ENCODE results near the gene LRRC72. TPM values are rescaled to one million over a fixed set of nuclear protein-coding genes. Genes with fewer than 3 reads are reported as not detected.

The LRRC72 gene
- total and polyA plus RNA-seq, 4 donors: not detected

DNA sequence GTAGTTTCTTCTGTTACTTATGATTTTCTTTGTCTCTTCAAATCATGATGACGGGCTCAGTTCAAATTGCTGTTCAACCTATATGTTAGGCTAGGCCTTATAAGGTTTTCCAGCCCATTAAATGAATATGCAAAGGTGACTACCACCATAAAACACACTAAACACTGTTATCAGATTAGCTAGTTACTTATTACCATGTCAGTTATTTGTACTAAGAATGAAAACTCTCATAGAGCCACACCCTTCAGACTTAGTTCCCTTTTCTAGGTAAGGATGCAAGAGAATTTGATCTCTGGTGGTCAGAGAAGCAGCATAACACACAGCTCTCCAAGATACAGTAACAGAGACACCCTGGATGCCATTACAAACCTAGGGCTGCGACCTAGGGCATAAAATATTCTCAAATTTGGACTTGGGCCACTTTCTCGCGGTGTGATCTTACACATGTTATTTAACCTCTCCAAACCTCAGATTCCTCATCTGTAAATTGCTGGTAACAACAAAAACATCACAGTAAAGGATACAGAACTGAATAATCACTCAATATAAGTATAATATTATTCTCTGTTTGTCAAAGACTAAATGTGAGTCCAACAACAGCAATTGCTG is 83.3 kb downstream of the LRRC72 start:
- H3K27ac ChIP-seq (ENCODE audit: low read depth in 1 of 2, low read length in 1 of 2): no peak overlapping the region
- DNase-seq (no peak), ATAC-seq (ENCODE audit: insufficient read depth, low FRiP score) (no peak)
- TF ChIP-seq, protein P1, sequence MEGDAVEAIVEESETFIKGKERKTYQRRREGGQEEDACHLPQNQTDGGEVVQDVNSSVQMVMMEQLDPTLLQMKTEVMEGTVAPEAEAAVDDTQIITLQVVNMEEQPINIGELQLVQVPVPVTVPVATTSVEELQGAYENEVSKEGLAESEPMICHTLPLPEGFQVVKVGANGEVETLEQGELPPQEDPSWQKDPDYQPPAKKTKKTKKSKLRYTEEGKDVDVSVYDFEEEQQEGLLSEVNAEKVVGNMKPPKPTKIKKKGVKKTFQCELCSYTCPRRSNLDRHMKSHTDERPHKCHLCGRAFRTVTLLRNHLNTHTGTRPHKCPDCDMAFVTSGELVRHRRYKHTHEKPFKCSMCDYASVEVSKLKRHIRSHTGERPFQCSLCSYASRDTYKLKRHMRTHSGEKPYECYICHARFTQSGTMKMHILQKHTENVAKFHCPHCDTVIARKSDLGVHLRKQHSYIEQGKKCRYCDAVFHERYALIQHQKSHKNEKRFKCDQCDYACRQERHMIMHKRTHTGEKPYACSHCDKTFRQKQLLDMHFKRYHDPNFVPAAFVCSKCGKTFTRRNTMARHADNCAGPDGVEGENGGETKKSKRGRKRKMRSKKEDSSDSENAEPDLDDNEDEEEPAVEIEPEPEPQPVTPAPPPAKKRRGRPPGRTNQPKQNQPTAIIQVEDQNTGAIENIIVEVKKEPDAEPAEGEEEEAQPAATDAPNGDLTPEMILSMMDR (IDR thresholded peaks at IDR 0.05; ENCODE audit: control extremely low read depth, extremely low read depth): no peak
- no peaks in the 10 kb centered on the region for H3K4me1 ChIP-seq (ENCODE audit: control insufficient read depth in 5 of 5, insufficient read depth in 5 of 5, low read length in 5 of 5)
- no peak overlapping the region for H3K4me3 ChIP-seq
- H3K27me3 ChIP-seq (ENCODE audit: control insufficient read depth in 3 of 3, insufficient read depth in 3 of 3, low read length in 2 of 3): no peaks in the 10 kb centered on the region
- peaks cover 3 to 22% (median 12%) of the 10 kb centered on the region in 4 donors for H3K36me3 ChIP-seq (ENCODE audit: control insufficient read depth in 4 of 4, insufficient read depth in 4 of 4, low read length in 4 of 4)
- H3K9ac ChIP-seq (ENCODE audit: insufficient read depth in 1 of 2, low read length in 2 of 2): no peak overlapping the region
- WGBS, 2 donors: 87% methylated on average over 4 of the region's 4 CpGs
- H3K9me3 ChIP-seq (ENCODE audit: control insufficient read depth in 4 of 4, insufficient read depth in 3 of 4, low read length in 3 of 4): no peaks in the 10 kb centered on the region

DNA sequence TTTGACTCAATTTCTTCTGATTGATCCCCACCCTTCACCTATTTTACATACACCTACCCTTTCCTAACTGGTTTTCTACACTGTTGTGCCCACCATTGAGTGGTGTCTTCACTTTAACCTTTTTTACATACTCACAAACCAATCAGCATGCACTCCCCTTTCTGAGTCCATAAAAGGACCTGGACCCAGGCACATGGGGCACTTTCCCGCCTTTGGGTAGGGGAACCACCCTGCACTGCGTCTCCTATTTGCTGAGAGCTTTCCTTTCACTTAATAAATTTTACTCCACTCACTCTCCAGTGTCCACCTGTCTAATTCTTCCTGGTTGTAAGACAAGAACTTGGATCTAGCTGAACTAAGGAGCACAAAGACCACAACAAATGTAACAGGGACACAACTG is 85.1 kb downstream of the LRRC72 start:
- WGBS, 2 donors: 95 to 96% methylated on average over 2 of the region's 2 CpGs
- no peaks in the 10 kb centered on the region for H3K27me3 ChIP-seq (ENCODE audit: control insufficient read depth in 3 of 3, insufficient read depth in 3 of 3, low read length in 2 of 3)
- no peak for ATAC-seq (ENCODE audit: insufficient read depth, low FRiP score)
- H3K9me3 ChIP-seq (ENCODE audit: control insufficient read depth in 4 of 4, insufficient read depth in 3 of 4, low read length in 3 of 4): no peaks in the 10 kb centered on the region
- H3K36me3 ChIP-seq (ENCODE audit: control insufficient read depth in 4 of 4, insufficient read depth in 4 of 4, low read length in 4 of 4): peaks cover 6 to 20% (median 17%) of the 10 kb centered on the region in 4 donors
- TF ChIP-seq, protein P1 (IDR thresholded peaks at IDR 0.05; ENCODE audit: control extremely low read depth, extremely low read depth): no peak
- no peak overlapping the region for H3K9ac ChIP-seq (ENCODE audit: insufficient read depth in 1 of 2, low read length in 2 of 2)
- H3K4me1 ChIP-seq (ENCODE audit: control insufficient read depth in 5 of 5, insufficient read depth in 5 of 5, low read length in 5 of 5): no peaks in the 10 kb centered on the region
- no peak for DNase-seq
- no peak overlapping the region for H3K27ac ChIP-seq (ENCODE audit: low read depth in 1 of 2, low read length in 1 of 2)
- no peak overlapping the region for H3K4me3 ChIP-seq

DNA sequence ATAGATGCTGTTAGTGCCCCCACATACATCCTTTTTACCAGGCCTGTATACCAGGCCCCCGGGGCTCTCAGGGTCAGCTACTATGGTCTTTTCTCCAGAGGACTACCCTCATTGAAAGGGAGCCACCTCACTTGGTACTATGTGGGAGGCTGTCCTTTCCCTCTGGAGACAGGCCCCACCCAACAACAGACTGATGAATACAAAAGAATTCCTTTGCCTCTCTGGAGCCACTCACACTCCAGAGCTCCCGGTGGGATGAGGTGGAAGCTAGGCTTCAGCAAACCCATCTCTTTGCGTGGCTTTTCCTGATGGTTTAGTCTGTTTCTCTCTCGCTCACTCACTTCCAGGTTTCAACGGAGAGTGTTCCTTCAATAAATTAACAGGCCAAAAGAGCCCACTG is 88.6 kb downstream of the LRRC72 start:
- Histone ChIP-seq H3K27ac (ENCODE audit: low read depth in 1 of 2, low read length in 1 of 2) (no peak overlapping the region), H3K4me1 (ENCODE audit: control insufficient read depth in 5 of 5, insufficient read depth in 5 of 5, low read length in 5 of 5) (no peaks in the 10 kb centered on the region), H3K9me3 (ENCODE audit: control insufficient read depth in 4 of 4, insufficient read depth in 3 of 4, low read length in 3 of 4) (no peaks in the 10 kb centered on the region), H3K27me3 (ENCODE audit: control insufficient read depth in 3 of 3, insufficient read depth in 3 of 3, low read length in 2 of 3) (no peaks in the 10 kb centered on the region), H3K36me3 (ENCODE audit: control insufficient read depth in 4 of 4, insufficient read depth in 4 of 4, low read length in 4 of 4) (peaks cover 5 to 32% (median 13%) of the 10 kb centered on the region in 4 donors), H3K4me3 (no peak overlapping the region), H3K9ac (ENCODE audit: insufficient read depth in 1 of 2, low read length in 2 of 2) (no peak overlapping the region)
- ATAC-seq (ENCODE audit: insufficient read depth, low FRiP score) (no peak), DNase-seq (no peak)
- TF ChIP-seq, protein P1 (IDR thresholded peaks at IDR 0.05; ENCODE audit: control extremely low read depth, extremely low read depth): no peak
- WGBS, 2 donors: 78 to 89% methylated on average over 5 of the region's 5 CpGs

DNA sequence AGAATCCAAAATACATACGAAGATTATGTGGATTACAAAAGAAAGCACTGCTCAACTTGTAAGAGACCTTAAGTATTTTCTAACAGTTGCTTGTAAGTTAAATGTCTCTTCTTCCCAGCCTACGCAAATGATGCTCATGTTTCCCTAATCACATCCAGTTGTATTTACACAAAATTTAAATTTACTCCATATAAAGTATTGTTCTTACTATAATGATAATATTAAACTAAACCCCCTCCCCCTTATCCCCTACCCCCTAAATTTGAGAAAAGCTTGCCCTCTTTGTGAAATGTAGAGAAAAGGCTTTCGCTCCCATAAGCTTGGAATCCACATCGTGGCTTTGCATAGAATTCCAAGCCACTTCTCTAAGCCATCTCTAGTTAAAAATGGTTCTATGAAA is 89.5 kb downstream of the LRRC72 start:
- no peak overlapping the region for H3K27ac ChIP-seq (ENCODE audit: low read depth in 1 of 2, low read length in 1 of 2)
- H3K36me3 ChIP-seq (ENCODE audit: control insufficient read depth in 4 of 4, insufficient read depth in 4 of 4, low read length in 4 of 4): peaks cover 5 to 35% (median 15%) of the 10 kb centered on the region in 4 donors
- WGBS, 2 donors: 70 to 83% methylated on average over 4 of the region's 4 CpGs
- no peaks in the 10 kb centered on the region for H3K4me1 ChIP-seq (ENCODE audit: control insufficient read depth in 5 of 5, insufficient read depth in 5 of 5, low read length in 5 of 5)
- ATAC-seq (ENCODE audit: insufficient read depth, low FRiP score): no peak
- no peaks in the 10 kb centered on the region for H3K27me3 ChIP-seq (ENCODE audit: control insufficient read depth in 3 of 3, insufficient read depth in 3 of 3, low read length in 2 of 3)
- TF ChIP-seq, protein P1 (IDR thresholded peaks at IDR 0.05; ENCODE audit: control extremely low read depth, extremely low read depth): no peak
- DNase-seq: no peak
- no peaks in the 10 kb centered on the region for H3K9me3 ChIP-seq (ENCODE audit: control insufficient read depth in 4 of 4, insufficient read depth in 3 of 4, low read length in 3 of 4)
- no peak overlapping the region for H3K4me3 ChIP-seq
- no peak overlapping the region for H3K9ac ChIP-seq (ENCODE audit: insufficient read depth in 1 of 2, low read length in 2 of 2)

All from lung (tissue), 12 donors.